Osteoblast (primary cell): ENCODE results near the gene LRRK1. TPM values are rescaled to one million over a fixed set of nuclear protein-coding genes. Genes with fewer than 3 reads are reported as not detected.

Experiments used
- DNase-seq: peaks from one replicate; pipeline ENCODE4 v3.0.0; 2011; ENCODE audit warnings: low spot score, mixed read lengths; ENCODE audit not compliant: insufficient read length; ENCODE audit errors: missing footprints
- H2AFZ ChIP-seq: 2 replicates; pipeline ENCODE4 v1.6.0; 2011; ENCODE audit warnings: mild to moderate bottlenecking, low read length
- H3K27ac ChIP-seq: 2 replicates; pipeline ENCODE4 v1.5.1; 2011; ENCODE audit warnings: mild to moderate bottlenecking, low read depth, low read length, moderate library complexity
- H3K27me3 ChIP-seq: 2 replicates; pipeline ENCODE4 v1.6.0; 2012; ENCODE audit warnings: mild to moderate bottlenecking, control low read depth, inconsistent platforms, low read length, moderate library complexity; ENCODE audit not compliant: insufficient read depth
- H3K36me3 ChIP-seq: 2 replicates; pipeline ENCODE4 v1.5.1; 2011; ENCODE audit warnings: mild to moderate bottlenecking, low read length, control low read depth, moderate library complexity; ENCODE audit not compliant: insufficient read depth
- H3K4me1 ChIP-seq: 2 replicates; pipeline ENCODE4 v1.5.1; 2011; ENCODE audit warnings: mild to moderate bottlenecking, low read length, control low read depth, moderate library complexity; ENCODE audit not compliant: insufficient read depth
- H3K4me2 ChIP-seq: 2 replicates; pipeline ENCODE4 v1.6.0; 2011; ENCODE audit warnings: mild to moderate bottlenecking, low read length; ENCODE audit not compliant: insufficient read depth
- H3K4me3 ChIP-seq: fragments of 200-600 bp; sonication (generic); 3 replicates; pipeline ENCODE4 v1.5.1; 2012; ENCODE audit warnings: mild to moderate bottlenecking, low read length, inconsistent platforms; ENCODE audit not compliant: insufficient read depth
- H3K79me2 ChIP-seq: 2 replicates; pipeline ENCODE4 v1.6.0; 2012; ENCODE audit warnings: mild to moderate bottlenecking, low read length, control low read depth, inconsistent platforms; ENCODE audit not compliant: insufficient read depth
- H3K9me3 ChIP-seq: 2 replicates; pipeline ENCODE4 v1.5.1; 2011; ENCODE audit warnings: low read depth, low read length, control low read depth
- H4K20me1 ChIP-seq: 2 replicates; pipeline ENCODE4 v1.6.0; 2012; ENCODE audit warnings: mild to moderate bottlenecking, low read length, control low read depth; ENCODE audit not compliant: insufficient read depth
- CTCF ChIP-seq: IDR thresholded peaks from 2 replicates; pipeline ENCODE4 v1.5.1; 2011; ENCODE audit warnings: mild to moderate bottlenecking, low read depth, low read length, moderate library complexity; ENCODE audit errors: extremely low read depth
- total RNA-seq: library from RNA; depleted of rRNA; stranded (reverse); fragments of >200 nt; gene quantifications from 2 replicates; pipeline ENCODE4 v1.2.3, GENCODE V29; 2012

LRRK1 gene
- total RNA-seq, 1 donor: 15.2 TPM

- H3K9me3 ChIP-seq: no peaks in the 10 kb centered on the region
- no peak overlapping the region for H3K4me2 ChIP-seq
- no peaks in the 10 kb centered on the region for H4K20me1 ChIP-seq
- H2AFZ ChIP-seq: no peak overlapping the region
- H3K4me3 ChIP-seq: no peak overlapping the region
- H3K27me3 ChIP-seq: no peaks in the 10 kb centered on the region
- H3K4me1 ChIP-seq: peaks cover 11% of the 10 kb centered on the region
- peaks cover 15% of the 10 kb centered on the region for H3K79me2 ChIP-seq
- peaks cover 30% of the 10 kb centered on the region for H3K36me3 ChIP-seq
- DNase-seq: no peak
- H3K27ac ChIP-seq: no peak overlapping the region
- no peak for TF ChIP-seq CTCF
Measured at GRCh38 chr15:100928632-100929280, 9.6 kb downstream of the LRRK1 start.

- H2AFZ ChIP-seq: no peak overlapping the region
- no peaks in the 10 kb centered on the region for H4K20me1 ChIP-seq
- no peak for DNase-seq
- peaks cover 9% of the 10 kb centered on the region for H3K4me1 ChIP-seq
- H3K9me3 ChIP-seq: no peaks in the 10 kb centered on the region
- H3K79me2 ChIP-seq: peaks cover 6% of the 10 kb centered on the region
- H3K36me3 ChIP-seq: peaks cover 30% of the 10 kb centered on the region
- no peak for TF ChIP-seq CTCF
- H3K27ac ChIP-seq: no peak overlapping the region
- H3K4me3 ChIP-seq: no peak overlapping the region
- H3K4me2 ChIP-seq: no peak overlapping the region
- H3K27me3 ChIP-seq: no peaks in the 10 kb centered on the region
Measured at GRCh38 chr15:100929641-100930042, 10.5 kb downstream of the LRRK1 start.

GRCh38 chr15:100930306-100930848 is 11.2 kb downstream of the LRRK1 start:
- peaks cover 30% of the 10 kb centered on the region for H3K36me3 ChIP-seq
- H3K4me3 ChIP-seq: no peak overlapping the region

More at GRCh38 chr15:100930306-100930848, 11.2 kb downstream of the LRRK1 start:
- Histone ChIP-seq H4K20me1 (no peaks in the 10 kb centered on the region), H3K27ac (no peak overlapping the region), H3K4me2 (no peak overlapping the region), H3K79me2 (peaks cover 5% of the 10 kb centered on the region), H3K27me3 (no peaks in the 10 kb centered on the region), H3K9me3 (no peaks in the 10 kb centered on the region), H2AFZ (no peak overlapping the region), H3K4me1 (peaks cover 9% of the 10 kb centered on the region)
- TF ChIP-seq CTCF: no peak
- no peak for DNase-seq
